ENCODE results near the gene PCDH19.
"Not testable (repeated sequence)": the region's sequence is repeated elsewhere in the genome, so short reads cannot be mapped to it uniquely, and the experiment has no call there.

PCDH19 gene

GRCh38 chrX:100409610-100410590, at the start of gene PCDH19:
Gene PCDH19 (minus strand): TSS chrX:100410273. CDS start chrX:100408597, 1,676 bp downstream.
- peak; percentile 3 for DNase-seq

- DNase-seq, result no peak
These were observed 39.9 kb upstream of the PCDH19 start for GRCh38 chrX:100449696-100450608.

- peak; percentile 3 for DNase-seq
These were observed 37.8 kb upstream of the PCDH19 start for GRCh38 chrX:100447655-100448397.

GRCh38 chrX:100445593-100445992, 35.5 kb upstream of the PCDH19 start:
- no peak for DNase-seq

GRCh38 chrX:100441321-100441720, 31.2 kb upstream of the PCDH19 start:
- DNase-seq, result not testable (repeated sequence)

- DNase-seq, result no peak
These were observed 29.9 kb upstream of the PCDH19 start for GRCh38 chrX:100440006-100440405.

- DNase-seq, result no peak
These were observed 25.7 kb upstream of the PCDH19 start for GRCh38 chrX:100435726-100436125.

GRCh38 chrX:100424012-100424411, 13.9 kb upstream of the PCDH19 start:
- DNase-seq, result no peak

GRCh38 chrX:100418556-100418955, 8.5 kb upstream of the PCDH19 start:
- DNase-seq, result no peak

GRCh38 chrX:100417681-100418080, 7.6 kb upstream of the PCDH19 start:
- no peak for DNase-seq

- DNase-seq, result peak; percentile 11
These were observed 3.2 kb upstream of the PCDH19 start for GRCh38 chrX:100413229-100413628.

GRCh38 chrX:100411802-100412715, 2.0 kb upstream of the PCDH19 start:
- DNase-seq, result no peak

- DNase-seq, result no peak
These were observed 1.1 kb upstream of the PCDH19 start for GRCh38 chrX:100410901-100411801.

GRCh38 chrX:100408713-100409609, 1.1 kb downstream of the PCDH19 start:
- no peak for DNase-seq

- no peak for DNase-seq
These were observed 2.0 kb downstream of the PCDH19 start for GRCh38 chrX:100407784-100408712.

- DNase-seq, result no peak
These were observed 2.8 kb downstream of the PCDH19 start for GRCh38 chrX:100407147-100407783.

GRCh38 chrX:100405424-100405823, 4.6 kb downstream of the PCDH19 start:
- no peak for DNase-seq

GRCh38 chrX:100404851-100405250, 5.2 kb downstream of the PCDH19 start:
- DNase-seq, result no peak

All from activated CD4-positive, alpha-beta T cell treated with anti-CD3 and anti-CD28 coated beads, Interleukin-2, amount 50 U/mL, for 1 hour (primary cell).